Fibroblast of lung (primary cell): ENCODE data around the gene AKAP9. TPM values are rescaled to one million over a fixed set of nuclear protein-coding genes. Genes with fewer than 3 reads are reported as not detected.
"Not testable (repeated sequence)": the region's sequence is repeated elsewhere in the genome, so short reads cannot be mapped to it uniquely, and the experiment has no call there.

Source experiments
- DNase-seq, 2 donors: peaks; one replicate each; pipeline versions ENCODE4 v3.0.0 to v3.0.0-alpha.2; 2010; ENCODE audit warnings: low read depth in 2 of 2
- H2AFZ ChIP-seq: 2 replicates; pipeline ENCODE4 v1.5.1; 2012; ENCODE audit warnings: low read length, control low read depth, inconsistent platforms
- H3K27ac ChIP-seq: 2 replicates; pipeline ENCODE4 v1.5.1; 2011; ENCODE audit warnings: low read length, control low read depth; ENCODE audit not compliant: insufficient read depth
- H3K27me3 ChIP-seq: 2 replicates; pipeline ENCODE4 v1.5.1; 2011; ENCODE audit warnings: mild to moderate bottlenecking, low read length; ENCODE audit not compliant: control insufficient read depth, insufficient read depth
- H3K36me3 ChIP-seq: 2 replicates; pipeline ENCODE4 v1.5.1; 2011; ENCODE audit warnings: low read length; ENCODE audit not compliant: control insufficient read depth, insufficient read depth
- H3K4me1 ChIP-seq: 2 replicates; pipeline ENCODE4 v1.5.1; 2011; ENCODE audit warnings: low read length; ENCODE audit not compliant: control insufficient read depth, insufficient read depth; ENCODE audit errors: extremely low read depth
- H3K4me2 ChIP-seq: 2 replicates; pipeline ENCODE4 v1.5.1; 2011; ENCODE audit warnings: low read length, control low read depth; ENCODE audit not compliant: insufficient read depth; ENCODE audit errors: extremely low read depth
- H3K4me3 ChIP-seq, 4 experiments: fragments of 200-600 bp in 1 of 4; sonication (generic) in 1 of 4; replicated peaks in 1 of 4; 2 replicates each; pipeline ENCODE4 v1.5.1; 2011 to 2016; ENCODE audit warnings: low read length in 4 of 4, low read depth in 3 of 4, mild to moderate bottlenecking in 3 of 4, control low read depth in 2 of 4, inconsistent platforms in 1 of 4, mixed read lengths in 1 of 4; ENCODE audit not compliant: insufficient read depth in 1 of 4; ENCODE audit errors: control extremely low read depth in 1 of 4
- H3K79me2 ChIP-seq: 2 replicates; pipeline ENCODE4 v1.5.1; 2012; ENCODE audit warnings: mild to moderate bottlenecking, low read length, inconsistent platforms; ENCODE audit not compliant: control insufficient read depth, insufficient read depth
- H3K9ac ChIP-seq: 2 replicates; pipeline ENCODE4 v1.5.1; 2011; ENCODE audit warnings: mild to moderate bottlenecking, low read length, control low read depth; ENCODE audit not compliant: insufficient read depth
- H3K9me3 ChIP-seq: 2 replicates; pipeline ENCODE4 v1.5.1; 2012; ENCODE audit warnings: low read depth, low read length; ENCODE audit not compliant: control insufficient read depth, insufficient read depth
- H4K20me1 ChIP-seq: 2 replicates; pipeline ENCODE4 v1.5.1; 2011; ENCODE audit warnings: low read length; ENCODE audit not compliant: control insufficient read depth, insufficient read depth; ENCODE audit errors: extremely low read depth
- EZH2 ChIP-seq: IDR thresholded peaks from 2 replicates; pipeline ENCODE4 v1.5.1; 2012; ENCODE audit warnings: low read length, control low read depth, mild to moderate bottlenecking; ENCODE audit errors: missing control alignments
- polyA plus RNA-seq, 2 donors: library from polyadenylated mRNA; depleted of rRNA in 1 of 2; stranded (reverse) in 1 of 2; unstranded in 1 of 2; fragments of >200 nt; gene quantifications; 2 replicates each; pipeline ENCODE4 v1.2.1, GENCODE V29; 2011 to 2012; ENCODE audit warnings: missing spikeins in 1 of 2
- total RNA-seq: library from RNA; depleted of rRNA; stranded (reverse); fragments of >200 nt; gene quantifications from 2 replicates; pipeline ENCODE4 v1.2.1, GENCODE V29; 2014
- TF ChIP-seq, protein P1 (sequence below), 2 donors: IDR thresholded peaks in 1 of 2; conservative IDR thresholded peaks in 1 of 2; 1 replicate in 1 of 2; 2 replicates in 1 of 2; pipeline ENCODE4 v1.5.1; 2011 to 2012; ENCODE audit warnings: low read length in 2 of 2, control low read depth in 1 of 2, inconsistent platforms in 1 of 2, low read depth in 1 of 2, mild to moderate bottlenecking in 1 of 2

Gene AKAP9
- total and polyA plus RNA-seq, 2 donors (not counting 1 experiment from before 2014, with no cell fraction given), result 16.6 to 46.6 TPM

- Histone ChIP-seq H3K9me3 (no peaks in the 10 kb centered on the region), H3K4me2 (peak overlapping the region; percentile 41), H3K9ac (no peak overlapping the region), H4K20me1 (no peaks in the 10 kb centered on the region), H3K4me1 (peaks cover 4% of the 10 kb centered on the region), H3K36me3 (no peaks in the 10 kb centered on the region), H2AFZ (no peak overlapping the region), H3K79me2 (no peaks in the 10 kb centered on the region), H3K27me3 (no peaks in the 10 kb centered on the region), H3K4me3 (no peak overlapping the region), H3K27ac (peak overlapping the region; percentile 15)
- TF ChIP-seq, protein P1, sequence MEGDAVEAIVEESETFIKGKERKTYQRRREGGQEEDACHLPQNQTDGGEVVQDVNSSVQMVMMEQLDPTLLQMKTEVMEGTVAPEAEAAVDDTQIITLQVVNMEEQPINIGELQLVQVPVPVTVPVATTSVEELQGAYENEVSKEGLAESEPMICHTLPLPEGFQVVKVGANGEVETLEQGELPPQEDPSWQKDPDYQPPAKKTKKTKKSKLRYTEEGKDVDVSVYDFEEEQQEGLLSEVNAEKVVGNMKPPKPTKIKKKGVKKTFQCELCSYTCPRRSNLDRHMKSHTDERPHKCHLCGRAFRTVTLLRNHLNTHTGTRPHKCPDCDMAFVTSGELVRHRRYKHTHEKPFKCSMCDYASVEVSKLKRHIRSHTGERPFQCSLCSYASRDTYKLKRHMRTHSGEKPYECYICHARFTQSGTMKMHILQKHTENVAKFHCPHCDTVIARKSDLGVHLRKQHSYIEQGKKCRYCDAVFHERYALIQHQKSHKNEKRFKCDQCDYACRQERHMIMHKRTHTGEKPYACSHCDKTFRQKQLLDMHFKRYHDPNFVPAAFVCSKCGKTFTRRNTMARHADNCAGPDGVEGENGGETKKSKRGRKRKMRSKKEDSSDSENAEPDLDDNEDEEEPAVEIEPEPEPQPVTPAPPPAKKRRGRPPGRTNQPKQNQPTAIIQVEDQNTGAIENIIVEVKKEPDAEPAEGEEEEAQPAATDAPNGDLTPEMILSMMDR (conservative IDR thresholded peaks at IDR 0.05 in 1 of 2, IDR thresholded peaks at IDR 0.05 in 1 of 2; ENCODE audit: low read depth in 1 of 2, low read length in 2 of 2), result no peak
- no peak for TF ChIP-seq EZH2
- peak; percentile 64 to 90 for DNase-seq
Observed at GRCh38 chr7:92025260-92025659, 84.6 kb downstream of the AKAP9 start.

GRCh38 chr7:92026635-92027034 is 86.0 kb downstream of the AKAP9 start:
- not testable (repeated sequence) for H2AFZ ChIP-seq, H3K4me2 ChIP-seq, H3K4me3 ChIP-seq, H3K27me3 ChIP-seq, H3K9me3 ChIP-seq, H3K4me1 ChIP-seq, H3K27ac ChIP-seq, H3K36me3 ChIP-seq, H3K9ac ChIP-seq, H3K79me2 ChIP-seq, DNase-seq, H4K20me1 ChIP-seq

GRCh38 chr7:92027128-92027527 is 86.5 kb downstream of the AKAP9 start:
- not testable (repeated sequence) for H3K36me3 ChIP-seq, H2AFZ ChIP-seq, H3K27ac ChIP-seq, H3K4me3 ChIP-seq, H3K27me3 ChIP-seq, H3K4me2 ChIP-seq, H3K9ac ChIP-seq, H3K79me2 ChIP-seq, H3K9me3 ChIP-seq, DNase-seq, H4K20me1 ChIP-seq, H3K4me1 ChIP-seq

GRCh38 chr7:92028226-92028625 is 87.6 kb downstream of the AKAP9 start:
- no peak overlapping the region for H3K27ac ChIP-seq
- H3K27me3 ChIP-seq, result no peaks in the 10 kb centered on the region
- no peak overlapping the region for H2AFZ ChIP-seq
- no peaks in the 10 kb centered on the region for H3K79me2 ChIP-seq
- no peaks in the 10 kb centered on the region for H3K36me3 ChIP-seq
- no peaks in the 10 kb centered on the region for H4K20me1 ChIP-seq
- H3K9me3 ChIP-seq, result no peaks in the 10 kb centered on the region
- H3K4me1 ChIP-seq, result peaks cover 4% of the 10 kb centered on the region
- no peak overlapping the region for H3K4me2 ChIP-seq
- H3K4me3 ChIP-seq, result no peak overlapping the region
- DNase-seq, result no peak
- TF ChIP-seq, protein P1 (conservative IDR thresholded peaks at IDR 0.05 in 1 of 2, IDR thresholded peaks at IDR 0.05 in 1 of 2; ENCODE audit: low read depth in 1 of 2, low read length in 2 of 2), result no peak
- TF ChIP-seq EZH2, result no peak
- no peak overlapping the region for H3K9ac ChIP-seq
